GM18909 (cell line): ENCODE results near the gene ZBTB47.

Source experiments
- ATAC-seq: cut with Tn5 transposase; IDR thresholded peaks from one replicate; pipeline ENCODE4 v1.9.1; 2021; ENCODE audit warnings: mild to moderate bottlenecking; ENCODE audit not compliant: unreplicated experiment, poor library complexity

ZBTB47 gene

DNA sequence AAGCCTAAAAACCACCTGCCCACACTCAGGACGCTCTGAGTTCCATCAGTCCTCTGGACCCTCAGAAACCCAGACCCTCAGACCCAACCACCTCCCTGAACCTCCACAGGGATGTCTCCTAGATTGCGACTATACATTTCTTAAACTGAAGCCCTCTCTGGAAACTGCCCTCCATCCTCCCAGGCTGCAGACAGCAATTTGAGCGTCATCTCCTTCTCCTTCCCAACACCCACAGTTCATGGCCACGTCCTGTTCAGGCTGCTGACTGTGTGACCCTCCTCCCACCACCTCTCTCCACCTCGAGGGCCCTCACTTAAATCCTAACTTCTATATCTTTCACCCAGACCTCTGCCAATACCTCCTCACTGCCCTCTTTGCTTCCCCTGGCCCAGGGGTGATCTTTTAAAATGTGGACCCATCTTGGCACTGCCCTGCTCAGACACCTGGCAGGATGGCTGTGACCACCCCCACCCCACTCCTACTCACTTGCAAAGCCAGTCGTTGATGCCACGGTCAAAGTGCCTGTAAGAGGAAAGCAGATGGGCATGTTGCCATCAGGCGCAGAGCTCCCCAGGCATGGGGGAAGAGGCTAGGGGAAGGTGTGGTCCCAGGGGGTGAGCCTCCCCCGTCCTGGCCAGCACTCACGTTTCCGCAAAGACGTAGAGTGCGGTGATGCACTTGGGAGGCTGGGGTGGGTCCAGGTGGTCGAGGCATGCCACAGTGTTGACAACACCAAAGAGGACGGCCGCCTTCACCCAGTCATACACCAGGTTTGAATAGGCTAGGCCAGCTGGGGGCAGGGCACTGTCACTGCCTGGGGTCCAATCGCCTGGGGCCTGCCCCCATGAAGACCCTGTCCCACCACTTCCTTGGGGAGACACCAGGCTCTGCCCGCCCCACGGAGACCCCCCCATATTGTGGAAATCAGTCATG, 43.1 kb downstream of the ZBTB47 start:
- no peak for ATAC-seq

- ATAC-seq, result no peak
Observed at GRCh38 chr3:42697289-42698051, 44.0 kb downstream of the ZBTB47 start.

DNA sequence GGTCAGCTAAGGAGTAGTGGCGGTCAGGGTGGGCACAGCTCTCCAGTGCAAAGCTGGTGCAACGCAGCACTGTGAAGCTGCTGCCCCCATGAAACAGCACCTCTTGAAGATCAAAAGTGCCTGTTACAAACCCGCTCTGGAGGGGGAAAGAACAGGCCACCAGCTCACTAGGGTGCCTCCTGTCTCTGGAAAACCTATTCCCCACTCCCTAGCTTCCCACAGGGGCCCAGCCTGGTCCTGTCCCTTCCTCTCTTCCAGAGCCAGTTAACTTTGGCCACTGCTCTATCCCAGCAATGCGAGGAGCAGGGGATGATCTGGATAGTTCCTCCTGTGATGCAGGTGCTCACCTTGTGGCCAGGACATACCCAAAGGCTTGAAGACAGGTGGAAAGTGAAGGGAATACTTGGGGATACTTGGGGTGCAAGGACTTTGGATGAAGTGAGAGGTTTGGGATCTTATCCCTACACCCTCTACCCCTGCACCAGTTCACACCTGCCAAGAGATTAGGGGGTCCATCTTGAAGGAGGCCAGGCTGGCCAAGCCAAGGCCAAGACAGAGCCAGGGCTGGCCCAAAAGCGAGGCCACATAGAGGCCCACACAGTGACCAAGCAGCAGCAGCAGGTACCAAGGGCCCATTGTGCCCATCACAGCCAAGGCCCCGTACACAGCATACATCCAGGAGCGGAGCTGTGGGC, 44.9 kb downstream of the ZBTB47 start:
- ATAC-seq, result no peak

DNA sequence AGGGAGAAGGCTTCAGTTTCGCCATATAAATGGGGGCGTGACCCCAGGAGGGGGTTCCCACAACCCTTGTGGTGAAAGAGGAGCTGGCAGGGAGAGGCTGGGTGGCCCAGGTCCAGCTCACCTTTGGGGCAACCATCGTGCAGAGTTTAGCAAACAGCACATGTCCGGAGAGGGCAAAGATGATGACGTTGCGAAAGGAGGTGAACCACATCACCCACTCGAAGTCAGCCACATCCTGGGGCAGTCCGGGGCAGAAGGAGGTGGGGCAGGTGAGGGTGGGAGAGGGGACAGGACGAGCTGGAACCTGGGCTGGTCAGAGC, 45.4 kb downstream of the ZBTB47 start:
- no peak for ATAC-seq

DNA sequence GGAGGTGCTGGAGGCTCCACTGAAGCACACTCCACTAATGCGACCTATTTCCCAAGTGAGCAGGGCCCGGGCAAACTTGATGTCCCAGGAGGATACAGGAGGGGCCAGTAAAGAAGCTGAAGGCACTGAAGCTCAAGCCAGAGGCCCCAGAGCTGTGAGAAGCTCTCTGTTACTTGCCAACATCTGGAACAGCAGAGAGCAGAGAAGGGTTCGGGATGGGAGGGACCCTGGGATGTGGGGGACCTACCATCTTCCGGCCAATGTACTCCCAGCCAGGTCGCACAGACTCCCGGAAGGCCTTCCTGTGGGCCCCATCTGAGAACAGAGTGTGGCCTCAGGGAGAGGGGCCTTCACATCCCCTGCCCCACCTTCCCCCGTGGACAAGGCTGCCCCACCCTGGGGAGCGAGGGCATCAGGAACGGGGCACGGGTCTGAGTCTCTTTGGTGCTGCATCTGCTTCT, 46.0 kb downstream of the ZBTB47 start:
- ATAC-seq, result no peak

GRCh38 chr3:42700366-42701288, 47.1 kb downstream of the ZBTB47 start:
- ATAC-seq, result no peak

DNA sequence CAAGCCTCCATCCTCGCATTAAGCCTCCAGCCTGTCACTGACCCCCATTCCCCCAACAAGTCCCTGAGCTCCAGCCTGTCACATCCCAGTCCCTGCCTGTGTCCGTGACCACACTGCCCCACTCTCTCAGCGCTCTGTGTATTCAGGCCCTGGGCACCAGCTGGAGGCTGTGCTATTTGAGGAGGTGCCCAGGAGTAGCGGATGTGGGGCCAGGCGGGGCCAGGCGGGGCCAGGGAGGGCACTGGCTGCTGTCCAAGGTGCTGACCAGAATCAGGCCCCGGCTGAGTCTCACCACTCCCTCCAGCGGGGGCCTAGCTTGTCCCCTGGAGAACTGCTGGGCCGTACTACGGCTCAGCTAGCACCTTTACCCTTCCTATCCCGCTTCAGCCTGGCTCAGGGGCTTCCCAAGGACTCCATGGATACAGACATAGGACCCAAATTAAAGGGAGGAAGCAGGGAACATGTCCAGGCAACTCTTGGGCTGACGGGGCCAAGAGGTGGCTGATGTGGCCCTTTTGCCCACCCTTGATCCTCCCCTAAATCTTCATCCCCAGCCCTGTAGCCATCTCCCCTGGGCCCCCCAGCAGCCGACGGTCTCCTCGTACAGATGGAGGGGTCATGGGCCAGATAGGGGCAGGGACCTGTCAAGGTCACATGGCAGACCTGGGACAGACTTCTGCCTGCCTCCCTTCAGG, 48.0 kb downstream of the ZBTB47 start:
- no peak for ATAC-seq

GRCh38 chr3:42702066-42702951, 48.8 kb downstream of the ZBTB47 start, which contains the start of gene HHATL:
Gene HHATL (minus strand): TSS chr3:42702798. CDS start chr3:42700826, 1,972 bp downstream.
- no peak for ATAC-seq

DNA sequence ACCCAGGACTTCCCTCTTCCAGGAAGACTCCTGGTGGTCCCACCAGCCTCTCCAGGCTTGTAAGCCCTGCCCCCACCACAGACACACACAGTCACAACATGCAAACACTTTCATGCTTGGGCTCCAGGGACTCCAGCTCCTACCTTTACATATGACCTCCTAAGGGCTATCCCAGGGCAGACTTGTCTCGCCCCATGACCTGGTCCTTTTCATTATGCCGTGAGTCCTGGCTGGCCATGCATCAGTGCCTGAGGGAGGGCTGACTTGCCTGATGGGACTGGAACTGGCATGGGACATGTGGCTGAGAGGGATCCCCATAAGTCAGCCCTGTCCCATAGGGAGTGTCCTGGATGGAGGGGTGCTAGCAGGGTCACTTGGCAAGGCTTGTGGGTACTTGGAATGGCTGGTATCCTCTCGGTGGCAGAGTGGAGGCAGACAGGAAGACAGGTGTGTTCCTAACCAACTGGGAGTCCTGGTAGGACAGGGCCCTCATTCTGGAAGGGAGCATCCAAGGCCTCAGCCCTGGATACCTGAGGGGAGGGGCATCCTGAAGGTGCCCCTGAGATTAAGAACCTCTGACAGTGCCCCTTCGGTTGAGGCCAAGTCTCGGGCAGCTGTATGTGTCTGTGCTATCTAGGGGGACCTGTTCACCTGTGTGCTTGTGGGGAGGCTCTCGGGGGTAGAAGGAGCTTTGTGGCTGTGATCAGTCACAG, 49.6 kb downstream of the ZBTB47 start:
- ATAC-seq, result no peak

GRCh38 chr3:42703695-42704025, 50.2 kb downstream of the ZBTB47 start:
- no peak for ATAC-seq

- ATAC-seq, result no peak
Observed at GRCh38 chr3:42704136-42704841, 50.8 kb downstream of the ZBTB47 start.

DNA sequence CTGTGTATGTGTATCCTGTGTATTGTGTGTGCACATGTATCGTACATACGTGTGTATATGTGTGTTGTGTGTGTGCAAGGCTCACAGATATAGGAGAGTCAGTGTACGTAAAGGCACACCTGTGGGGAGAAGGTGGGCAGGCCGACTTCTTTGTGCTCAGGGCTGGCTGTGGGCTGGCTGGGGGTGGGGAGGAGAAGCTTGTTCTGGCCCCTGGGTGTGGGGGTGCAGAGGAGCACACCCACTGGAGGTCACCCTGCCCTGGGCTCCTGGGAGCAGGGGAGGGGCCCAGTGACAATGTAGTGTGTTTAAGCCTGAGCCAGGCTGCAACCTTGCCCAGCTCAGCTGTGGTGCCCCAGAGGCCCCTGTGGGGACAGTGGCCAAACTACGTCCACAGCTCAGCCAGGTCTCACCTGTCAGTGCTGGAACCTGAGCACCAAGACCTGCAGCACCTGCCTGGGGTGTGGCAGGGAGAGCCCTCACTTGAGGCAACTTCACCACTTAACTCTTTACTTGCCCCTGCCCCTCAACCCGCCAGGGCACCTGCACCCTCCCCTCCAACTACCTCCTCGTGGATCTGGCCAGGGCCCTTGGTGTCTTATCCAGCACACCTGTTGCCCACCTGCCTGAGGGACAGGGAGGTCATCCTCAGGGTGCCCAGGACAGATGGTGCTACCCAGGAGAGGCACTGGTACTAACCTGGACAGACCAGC, 51.7 kb downstream of the ZBTB47 start:
- ATAC-seq, result no peak

- no peak for ATAC-seq
Observed at GRCh38 chr3:42705962-42706585, 52.6 kb downstream of the ZBTB47 start.

DNA sequence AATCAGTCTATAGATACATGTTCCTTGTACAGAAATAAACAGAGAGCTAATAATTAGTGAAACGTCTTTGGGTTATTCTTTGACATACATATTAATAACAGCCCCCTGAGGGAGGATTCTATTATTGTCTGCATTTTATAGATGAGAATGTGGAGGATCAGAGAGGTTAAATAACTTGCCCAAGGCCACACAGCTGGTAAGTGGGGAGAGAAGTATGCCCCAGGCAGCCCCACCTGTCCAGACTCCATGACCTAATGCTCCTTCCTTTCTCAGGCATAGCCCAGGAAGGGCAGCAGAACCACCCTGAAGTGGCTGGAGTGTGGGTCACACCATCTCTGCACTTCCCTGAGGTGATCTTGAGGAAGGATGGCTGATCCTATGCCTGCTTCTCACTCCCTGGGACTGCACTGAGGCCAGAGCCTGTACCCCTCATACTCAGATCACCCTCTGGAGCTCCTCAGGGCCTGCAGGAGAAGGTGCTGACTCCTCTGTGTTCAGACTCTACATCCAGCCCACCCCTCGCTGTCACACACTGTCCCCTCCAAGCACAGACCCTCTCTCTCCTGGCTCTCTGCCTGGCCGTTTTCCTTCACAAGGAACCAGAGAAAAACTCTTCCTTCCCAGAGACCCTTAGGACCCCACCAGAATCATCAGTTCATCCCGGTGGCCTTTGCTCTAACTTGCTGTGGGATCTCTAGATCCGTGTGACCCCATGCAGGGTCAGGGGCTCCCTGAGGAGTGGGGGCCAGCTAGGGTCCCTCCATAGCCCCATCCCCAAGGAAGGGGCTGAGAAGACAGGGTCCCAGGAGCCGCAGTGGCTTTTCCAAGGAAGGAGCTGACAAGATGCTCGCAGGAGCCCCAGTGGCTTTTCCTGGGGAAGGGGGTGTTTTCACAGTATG, 53.5 kb downstream of the ZBTB47 start:
- no peak for ATAC-seq
